ENCODE results near the gene CLCN3. TPM values are rescaled to one million over a fixed set of nuclear protein-coding genes. Genes with fewer than 3 reads are reported as not detected.

The CLCN3 gene
- total and polyA plus RNA-seq, 2 of the 13 experiments (the other 11 are each of a cell fraction or from before 2014, with no cell fraction given): 13.6 to 23.7 TPM

- TF ChIP-seq PCBP1 (IDR thresholded peaks at IDR 0.05; ENCODE audit: borderline replicate concordance, low read depth, low read length) (no peak), ZFX (CRISPR knock-in tag; IDR thresholded peaks at IDR 0.05; ENCODE audit: low read depth) (no peak), ZNF329 (CRISPR knock-in tag; IDR thresholded peaks at IDR 0.05; ENCODE audit: low read depth) (no peak), ZNF704 (CRISPR knock-in tag; IDR thresholded peaks at IDR 0.05; ENCODE audit: borderline replicate concordance) (no peak), CEBPB (IDR thresholded peaks at IDR 0.05; ENCODE audit: borderline replicate concordance, low read depth, low read length) (peak; percentile 57), RERE (CRISPR knock-in tag; IDR thresholded peaks at IDR 0.05; ENCODE audit: low read depth) (no peak), CEBPG (CRISPR knock-in tag; IDR thresholded peaks at IDR 0.05) (peak; percentile 39; the same call in 1 of the 2 replicates), MAFF (IDR thresholded peaks at IDR 0.05; ENCODE audit: low read depth, low read length) (peak; percentile 63), RARG (CRISPR knock-in tag; IDR thresholded peaks at IDR 0.05; ENCODE audit: low read depth) (no peak), RORA (CRISPR knock-in tag; IDR thresholded peaks at IDR 0.05) (no peak), MBD4 (IDR thresholded peaks at IDR 0.05; ENCODE audit: borderline replicate concordance, low read length) (no peak), IKZF4 (CRISPR knock-in tag; IDR thresholded peaks at IDR 0.05; ENCODE audit: borderline replicate concordance, low read depth, not compliant biosample characterization) (no peak), PATZ1 (CRISPR knock-in tag; IDR thresholded peaks at IDR 0.05) (no peak), AGO1 (IDR thresholded peaks at IDR 0.05; ENCODE audit: low read depth, low read length, poor library complexity, severe bottlenecking) (no peak), CHCHD3 (CRISPR knock-in tag; IDR thresholded peaks at IDR 0.05) (no peak), ZNF775 (CRISPR knock-in tag; IDR thresholded peaks at IDR 0.05; ENCODE audit: borderline replicate concordance) (no peak), TEAD2 (CRISPR knock-in tag; IDR thresholded peaks at IDR 0.05) (no peak)
Observed at GRCh38 chr4:169682372-169683047, 62.1 kb downstream of the CLCN3 start (continued).

Data from HepG2 (cell line).